Endothelial cell of umbilical vein (primary cell): ENCODE measurements around the gene ORMDL3. TPM values are rescaled to one million over a fixed set of nuclear protein-coding genes. Genes with fewer than 3 reads are reported as not detected.

Experiments used
- BruUV-seq: library from RNA; stranded (reverse); fragments of 400-500 nt; replicated peaks from 2 replicates; lab custom pipeline; 2021; lab: Mats Ljungman, UMichigan
- CTCF ChIA-PET: fragments of 300-600, 350-600 bp; sonication (Branson Sonifier 250); formaldehyde crosslinking; loops from one replicate; lab custom pipeline; 2021; ENCODE audit warnings: antibody characterized with exemption, inconsistent platforms; lab: Charles Lee
- POLR2A ChIA-PET: fragments of 300-600, 350-600 bp; sonication (Branson Sonifier 250); formaldehyde crosslinking; loops from one replicate; lab custom pipeline; 2021; ENCODE audit warnings: antibody characterized with exemption, inconsistent platforms; lab: Charles Lee
- DNase-seq: peaks from one replicate; pipeline ENCODE4 v3.0.0-alpha.2; 2011; ENCODE audit warnings: low read depth, low spot score
- FAIRE-seq: peaks from 2 replicates; lab custom pipeline; 2011; peaks lifted over from hg19 to GRCh38; lab: Jason Lieb, UNC
- H2AFZ ChIP-seq: 2 replicates; pipeline ENCODE4 v1.6.0; 2012; ENCODE audit warnings: low read depth, low read length, control low read depth, inconsistent platforms
- H3K27ac ChIP-seq: 2 replicates; pipeline ENCODE4 v1.5.1; 2011; ENCODE audit warnings: low read depth, mild to moderate bottlenecking, control low read depth, low read length, moderate library complexity; ENCODE audit not compliant: insufficient read depth
- H3K27me3 ChIP-seq, 2 experiments: 2 replicates each; pipeline versions ENCODE4 v1.6.0 to v1.6.1; 2011; ENCODE audit warnings: low read length in 2 of 2, mixed read lengths in 1 of 2; ENCODE audit not compliant: control insufficient read depth in 2 of 2, insufficient read depth in 2 of 2
- H3K36me3 ChIP-seq, 2 experiments: 2 replicates in 1 of 2; 3 replicates in 1 of 2; pipeline ENCODE4 v1.5.1; 2011; ENCODE audit warnings: low read length in 2 of 2, mild to moderate bottlenecking in 1 of 2, moderate library complexity in 1 of 2; ENCODE audit not compliant: control insufficient read depth in 2 of 2, insufficient read depth in 2 of 2; ENCODE audit errors: extremely low read depth in 1 of 2
- H3K4me1 ChIP-seq: 3 replicates; pipeline ENCODE4 v1.5.1; 2011; ENCODE audit warnings: mild to moderate bottlenecking, low read length; ENCODE audit not compliant: control insufficient read depth, insufficient read depth; ENCODE audit errors: extremely low read depth
- H3K4me2 ChIP-seq: 2 replicates; pipeline ENCODE4 v1.6.1; 2011; ENCODE audit warnings: low read length, control low read depth, mixed read lengths; ENCODE audit not compliant: insufficient read depth
- H3K4me3 ChIP-seq, 3 experiments: fragments of 200-600 bp in 1 of 3; sonication (generic), shearing (Covaris generic) in 1 of 3; replicated peaks in 1 of 3; 2 replicates each; pipeline ENCODE4 v1.5.1; 2011 to 2016; ENCODE audit warnings: control low read depth in 3 of 3, low read length in 3 of 3, mild to moderate bottlenecking in 2 of 3, inconsistent platforms in 1 of 3, low read depth in 1 of 3, moderate library complexity in 1 of 3; ENCODE audit not compliant: insufficient read depth in 1 of 3
- H3K79me2 ChIP-seq: 2 replicates; pipeline ENCODE4 v1.6.0; 2012; ENCODE audit warnings: low read length, inconsistent platforms; ENCODE audit not compliant: control insufficient read depth, insufficient read depth
- H3K9ac ChIP-seq: replicated peaks from 2 replicates; pipeline ENCODE3; 2011; ENCODE audit warnings: low read length, control low read depth; ENCODE audit not compliant: insufficient read depth; ENCODE audit errors: extremely low read depth
- H3K9me1 ChIP-seq: replicated peaks from 3 replicates; pipeline ENCODE4 v1.6.0; 2011; ENCODE audit warnings: mild to moderate bottlenecking, low read length; ENCODE audit not compliant: control insufficient read depth, insufficient read depth; ENCODE audit errors: extremely low read depth
- H3K9me3 ChIP-seq: replicated peaks from 2 replicates; pipeline ENCODE4 v1.5.1; 2012; ENCODE audit warnings: low read length, inconsistent platforms; ENCODE audit not compliant: control insufficient read depth, insufficient read depth
- H4K20me1 ChIP-seq: replicated peaks from 2 replicates; pipeline ENCODE3; 2011; ENCODE audit warnings: mild to moderate bottlenecking, low read length; ENCODE audit not compliant: control insufficient read depth, insufficient read depth; ENCODE audit errors: extremely low read depth
- EZH2 ChIP-seq: IDR thresholded peaks from 2 replicates; pipeline ENCODE4 v1.6.1; 2012; ENCODE audit warnings: borderline replicate concordance, low read depth, mild to moderate bottlenecking, moderate library complexity, low read length, inconsistent platforms; ENCODE audit not compliant: severe bottlenecking
- FOS ChIP-seq: IDR thresholded peaks from 2 replicates; pipeline ENCODE4 v1.6.1; 2011; ENCODE audit warnings: mild to moderate bottlenecking, low read length, moderate library complexity, borderline replicate concordance; ENCODE audit not compliant: insufficient read depth
- GATA2 ChIP-seq: IDR thresholded peaks from 2 replicates; pipeline ENCODE4 v1.7.0; 2011; ENCODE audit warnings: low read depth, mild to moderate bottlenecking, moderate library complexity, mixed read lengths, low read length; ENCODE audit not compliant: insufficient read length, insufficient read depth
- JUN ChIP-seq: IDR thresholded peaks from 2 replicates; pipeline ENCODE4 v1.6.1; 2011; ENCODE audit warnings: borderline replicate concordance, low read depth; ENCODE audit not compliant: insufficient read length, insufficient read depth
- MAX ChIP-seq: IDR thresholded peaks from 2 replicates; pipeline ENCODE4 v1.6.1; 2011; ENCODE audit not compliant: insufficient read depth, insufficient read length
- MYC ChIP-seq: IDR thresholded peaks from one replicate; pipeline ENCODE4 v1.6.1; 2011; ENCODE audit warnings: mild to moderate bottlenecking, low read depth, low read length
- POLR2A ChIP-seq: IDR thresholded peaks from 2 replicates; pipeline ENCODE4 v1.6.1; 2012; ENCODE audit warnings: low read depth, mild to moderate bottlenecking, control low read depth, low read length
- POLR2AphosphoS5 ChIP-seq: IDR thresholded peaks from 2 replicates; pipeline ENCODE4 v1.6.1; 2012; ENCODE audit warnings: low read depth, mild to moderate bottlenecking, control low read depth, low read length, moderate library complexity; ENCODE audit not compliant: insufficient read depth
- dilution Hi-C: fragments of 300-500 bp; cut with MboI; formaldehyde crosslinking; loops from one replicate; pipeline ENCODE4 v1.15.0; 2019; ENCODE audit warnings: low sequenced_read_pairs; ENCODE audit not compliant: extremely low pct_ligation_motif_present
- intact Hi-C: fragments of 100-400 bp; cut with micrococcal nuclease; formaldehyde crosslinking; loops from one replicate; pipeline ENCODE4 v1.10.0; 2022
- polyA plus RNA-seq, 4 experiments: library from polyadenylated mRNA; depleted of rRNA in 3 of 4; stranded (reverse) in 3 of 4; unstranded in 1 of 4; fragments of >200 nt; gene quantifications; 2 replicates each; pipeline versions ENCODE4 v1.2.1 to v1.2.3, GENCODE V29; 2011 to 2012; ENCODE audit warnings: missing spikeins in 1 of 4
- total RNA-seq: library from RNA; stranded (reverse); gene quantifications from 2 replicates; pipeline ENCODE4 v1.2.3, GENCODE V29; 2021
- TF ChIP-seq, protein P1 (sequence below), 2 donors: IDR thresholded peaks; 1 replicate in 1 of 2; 2 replicates in 1 of 2; pipeline ENCODE4 v1.5.1; 2011; ENCODE audit warnings: low read length in 2 of 2, mild to moderate bottlenecking in 2 of 2, moderate library complexity in 2 of 2, control low read depth in 1 of 2, inconsistent platforms in 1 of 2, low read depth in 1 of 2; ENCODE audit not compliant: insufficient read depth in 1 of 2; ENCODE audit errors: extremely low read depth in 1 of 2

The ORMDL3 gene
- total and polyA plus RNA-seq, 2 donors (not counting 3 experiments of a cell fraction or from before 2014, with no cell fraction given) = 29.8 to 49.8 TPM

GRCh38 chr17:39919087-39919683 is 8.2 kb downstream of the ORMDL3 start:
- no peaks in the 10 kb centered on the region for H3K9me1 ChIP-seq
- ChIA-PET POLR2A (no interaction called here), CTCF (no interaction called here)
- no peak for FAIRE-seq
- H3K27ac ChIP-seq = no peak overlapping the region
- H3K9ac ChIP-seq = no peak overlapping the region
- no peak for DNase-seq
- H3K27me3 ChIP-seq = no peaks in the 10 kb centered on the region
- dilution Hi-C loops = no loop called here
- H3K4me3 ChIP-seq = no peak overlapping the region
- intact Hi-C loops = no loop called here
- H4K20me1 ChIP-seq = no peaks in the 10 kb centered on the region
- peaks cover 2% of the 10 kb centered on the region for H3K4me1 ChIP-seq
- peaks cover 5 to 32% of the 10 kb centered on the region in 2 experiments for H3K36me3 ChIP-seq
- no peaks in the 10 kb centered on the region for H3K9me3 ChIP-seq
- H2AFZ ChIP-seq = no peak overlapping the region
- H3K4me2 ChIP-seq = no peak overlapping the region
- TF ChIP-seq JUN = no peak
- TF ChIP-seq GATA2 = no peak
- TF ChIP-seq EZH2 = no peak
- TF ChIP-seq MAX = no peak
- no peak for TF ChIP-seq POLR2A
- TF ChIP-seq, protein P1, sequence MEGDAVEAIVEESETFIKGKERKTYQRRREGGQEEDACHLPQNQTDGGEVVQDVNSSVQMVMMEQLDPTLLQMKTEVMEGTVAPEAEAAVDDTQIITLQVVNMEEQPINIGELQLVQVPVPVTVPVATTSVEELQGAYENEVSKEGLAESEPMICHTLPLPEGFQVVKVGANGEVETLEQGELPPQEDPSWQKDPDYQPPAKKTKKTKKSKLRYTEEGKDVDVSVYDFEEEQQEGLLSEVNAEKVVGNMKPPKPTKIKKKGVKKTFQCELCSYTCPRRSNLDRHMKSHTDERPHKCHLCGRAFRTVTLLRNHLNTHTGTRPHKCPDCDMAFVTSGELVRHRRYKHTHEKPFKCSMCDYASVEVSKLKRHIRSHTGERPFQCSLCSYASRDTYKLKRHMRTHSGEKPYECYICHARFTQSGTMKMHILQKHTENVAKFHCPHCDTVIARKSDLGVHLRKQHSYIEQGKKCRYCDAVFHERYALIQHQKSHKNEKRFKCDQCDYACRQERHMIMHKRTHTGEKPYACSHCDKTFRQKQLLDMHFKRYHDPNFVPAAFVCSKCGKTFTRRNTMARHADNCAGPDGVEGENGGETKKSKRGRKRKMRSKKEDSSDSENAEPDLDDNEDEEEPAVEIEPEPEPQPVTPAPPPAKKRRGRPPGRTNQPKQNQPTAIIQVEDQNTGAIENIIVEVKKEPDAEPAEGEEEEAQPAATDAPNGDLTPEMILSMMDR (IDR thresholded peaks at IDR 0.05; ENCODE audit: extremely low read depth in 1 of 2, insufficient read depth in 1 of 2, low read depth in 1 of 2, low read length in 2 of 2) = no peak
- TF ChIP-seq MYC = no peak
- TF ChIP-seq FOS = no peak
- TF ChIP-seq POLR2AphosphoS5 = no peak
- BruUV-seq = no TSS peak
- peaks cover 1% of the 10 kb centered on the region for H3K79me2 ChIP-seq
